ENCODE measurements around the gene FA2H.
"Not testable (repeated sequence)": the region's sequence is repeated elsewhere in the genome, so short reads cannot be mapped to it uniquely, and the experiment has no call there.

Gene FA2H, protein sequence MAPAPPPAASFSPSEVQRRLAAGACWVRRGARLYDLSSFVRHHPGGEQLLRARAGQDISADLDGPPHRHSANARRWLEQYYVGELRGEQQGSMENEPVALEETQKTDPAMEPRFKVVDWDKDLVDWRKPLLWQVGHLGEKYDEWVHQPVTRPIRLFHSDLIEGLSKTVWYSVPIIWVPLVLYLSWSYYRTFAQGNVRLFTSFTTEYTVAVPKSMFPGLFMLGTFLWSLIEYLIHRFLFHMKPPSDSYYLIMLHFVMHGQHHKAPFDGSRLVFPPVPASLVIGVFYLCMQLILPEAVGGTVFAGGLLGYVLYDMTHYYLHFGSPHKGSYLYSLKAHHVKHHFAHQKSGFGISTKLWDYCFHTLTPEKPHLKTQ

DNA sequence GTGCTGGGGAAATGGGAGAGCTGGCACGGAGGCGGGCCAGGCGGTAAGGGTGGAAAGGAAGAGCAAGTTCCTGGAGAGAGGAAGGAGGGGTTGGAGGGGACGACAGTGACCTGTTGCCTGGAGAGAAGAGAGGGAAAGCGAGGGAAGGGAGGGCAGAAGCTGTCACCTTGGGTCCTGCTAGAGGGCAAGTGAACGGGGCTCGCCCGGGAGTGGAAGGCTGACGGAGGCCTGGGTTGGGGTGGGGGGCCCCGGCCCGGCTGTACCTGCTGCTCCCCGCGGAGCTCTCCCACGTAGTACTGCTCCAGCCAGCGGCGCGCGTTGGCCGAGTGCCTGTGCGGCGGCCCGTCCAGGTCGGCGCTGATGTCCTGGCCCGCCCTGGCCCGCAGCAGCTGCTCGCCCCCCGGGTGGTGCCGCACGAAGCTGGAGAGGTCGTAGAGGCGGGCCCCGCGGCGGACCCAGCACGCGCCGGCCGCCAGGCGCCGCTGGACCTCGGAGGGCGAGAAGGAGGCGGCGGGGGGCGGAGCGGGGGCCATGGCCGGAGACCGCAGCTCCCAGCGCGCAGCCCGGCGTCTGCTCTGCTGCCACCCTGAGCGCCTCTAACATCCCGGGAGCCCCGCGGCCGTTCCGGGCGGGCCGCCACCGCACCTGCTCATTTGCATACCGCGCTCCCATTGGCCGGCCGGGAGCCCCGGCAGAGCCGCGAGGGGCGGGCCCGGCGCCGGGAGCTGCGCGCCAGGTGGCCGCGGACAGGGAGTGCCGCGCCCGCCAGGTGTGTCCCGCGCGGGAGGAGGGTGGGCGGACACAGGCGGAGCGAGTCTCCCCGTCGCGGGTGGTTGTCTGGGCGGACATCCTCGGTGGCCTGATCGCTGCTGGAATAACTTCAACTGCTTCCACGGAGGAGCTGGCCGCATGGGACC is at the start of gene FA2H:
FA2H (minus strand) TSS at position 598 of the 917 bp plus-strand sequence; CDS start at position 533, 65 bp downstream.
- no peak for DNase-seq

DNA sequence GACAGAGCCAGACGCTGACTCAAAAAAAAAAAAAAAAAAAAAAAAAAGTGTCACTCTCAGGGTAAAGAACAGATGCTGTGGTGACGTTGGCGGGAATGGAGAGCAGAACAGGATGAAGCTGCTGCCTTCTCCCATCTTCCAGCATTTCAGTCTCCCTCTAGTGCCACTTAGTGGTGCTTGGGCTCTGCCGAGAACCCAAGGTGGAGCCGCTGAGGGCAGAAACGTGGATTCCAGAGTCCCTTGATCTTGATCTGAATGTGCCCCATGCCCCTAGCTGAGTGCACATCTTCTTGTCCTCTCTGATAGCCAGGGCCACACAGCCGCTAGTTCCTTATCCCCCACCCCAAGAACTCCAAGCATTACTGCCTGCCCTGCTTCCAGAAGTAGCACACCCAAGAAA is 43.2 kb upstream of the FA2H start:
- DNase-seq: no peak

DNA sequence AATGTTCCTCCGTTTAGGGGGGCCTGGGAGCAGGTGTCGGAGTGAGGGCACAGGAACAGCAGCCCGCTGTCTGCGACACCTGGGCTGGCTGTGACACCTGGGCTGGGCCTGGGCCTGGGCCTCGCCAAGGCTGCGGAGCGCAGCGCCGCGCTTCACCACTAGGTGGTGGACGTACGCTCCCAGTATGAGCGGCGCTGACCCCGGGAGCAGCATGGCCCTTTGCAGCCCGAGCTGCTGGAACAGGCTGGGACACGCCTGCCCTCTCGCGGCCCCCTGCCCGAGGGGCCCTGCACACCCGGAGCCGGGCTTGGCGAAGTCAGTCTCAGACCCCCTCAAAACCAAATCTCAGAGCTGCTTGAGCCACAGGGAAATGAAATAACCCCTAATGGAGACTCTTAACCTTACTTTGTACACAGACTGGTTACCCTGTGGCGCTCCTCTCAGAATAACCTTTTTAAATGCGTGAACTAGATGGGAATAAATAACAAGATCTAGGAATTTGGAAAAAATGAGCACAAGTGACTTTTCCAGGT is 38.6 kb upstream of the FA2H start:
- DNase-seq: peak; percentile 2

DNA sequence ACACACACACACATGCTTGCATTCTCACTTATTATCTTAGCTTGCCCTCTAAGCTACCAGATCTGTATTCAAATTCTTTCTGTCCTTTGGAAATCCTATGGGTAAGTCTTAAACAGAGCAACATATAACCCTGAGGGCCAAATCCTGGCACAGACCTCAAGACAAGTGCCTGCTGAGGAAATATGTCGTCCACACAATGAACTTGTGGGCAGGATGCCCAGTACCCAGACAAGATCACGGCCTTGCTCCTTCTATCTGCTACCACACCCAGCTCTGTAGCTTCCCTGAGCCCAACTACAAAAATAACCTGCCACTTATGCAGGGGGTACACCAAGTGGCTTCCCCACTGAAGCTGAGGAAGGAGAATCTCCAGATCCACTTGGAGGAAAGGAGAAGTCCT is 37.3 kb upstream of the FA2H start:
- DNase-seq: no peak

DNA sequence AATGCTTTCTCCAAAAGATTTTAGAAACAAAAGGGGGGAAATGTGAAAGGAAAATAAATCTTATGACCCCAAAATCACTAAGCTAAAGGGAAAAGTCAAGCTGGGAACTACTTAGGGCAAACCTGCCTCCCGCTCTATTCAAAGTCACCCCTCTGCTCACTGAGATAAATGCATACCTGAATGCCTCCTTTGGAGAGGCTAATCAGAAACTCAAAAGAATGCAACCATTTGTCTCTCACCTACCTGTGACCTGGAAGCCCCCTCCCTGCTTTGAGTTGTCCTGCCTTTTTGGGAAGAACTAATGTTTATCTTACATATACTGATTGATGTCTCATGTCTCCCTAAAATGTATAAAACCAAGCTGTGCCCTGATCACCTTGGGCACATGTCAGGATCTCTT is 36.6 kb upstream of the FA2H start:
- DNase-seq: not testable (repeated sequence)

DNA sequence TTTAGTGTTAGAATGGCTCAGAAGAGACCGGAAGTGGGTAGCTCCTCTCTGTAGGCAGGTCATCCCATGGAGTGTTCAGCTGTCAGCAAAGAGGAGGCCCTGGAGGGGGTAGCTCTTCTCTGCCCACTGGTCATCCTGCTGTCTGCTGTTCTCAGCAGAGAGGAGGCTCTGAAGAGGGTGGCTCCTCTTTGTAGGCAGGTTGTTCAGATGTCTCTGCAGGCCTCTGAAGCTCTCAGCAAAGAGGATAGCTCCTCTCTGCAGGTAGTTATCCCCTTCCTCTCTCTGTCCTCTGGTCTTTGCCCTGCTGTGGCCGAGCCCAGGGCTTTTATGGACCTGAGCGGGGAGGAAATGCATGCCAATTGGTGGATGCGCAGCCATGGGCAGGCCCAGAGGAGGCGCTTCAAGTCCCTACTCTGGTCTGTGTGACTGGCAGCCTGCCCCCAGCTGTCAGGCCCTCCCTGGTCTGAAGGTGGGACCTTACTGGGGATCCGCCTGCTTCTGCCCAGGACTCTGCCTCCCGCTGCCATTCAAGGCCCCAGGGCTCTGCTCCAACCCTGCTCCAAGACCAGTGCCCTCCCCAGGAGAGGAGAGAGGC is 32.5 kb upstream of the FA2H start:
- DNase-seq: no peak

DNA sequence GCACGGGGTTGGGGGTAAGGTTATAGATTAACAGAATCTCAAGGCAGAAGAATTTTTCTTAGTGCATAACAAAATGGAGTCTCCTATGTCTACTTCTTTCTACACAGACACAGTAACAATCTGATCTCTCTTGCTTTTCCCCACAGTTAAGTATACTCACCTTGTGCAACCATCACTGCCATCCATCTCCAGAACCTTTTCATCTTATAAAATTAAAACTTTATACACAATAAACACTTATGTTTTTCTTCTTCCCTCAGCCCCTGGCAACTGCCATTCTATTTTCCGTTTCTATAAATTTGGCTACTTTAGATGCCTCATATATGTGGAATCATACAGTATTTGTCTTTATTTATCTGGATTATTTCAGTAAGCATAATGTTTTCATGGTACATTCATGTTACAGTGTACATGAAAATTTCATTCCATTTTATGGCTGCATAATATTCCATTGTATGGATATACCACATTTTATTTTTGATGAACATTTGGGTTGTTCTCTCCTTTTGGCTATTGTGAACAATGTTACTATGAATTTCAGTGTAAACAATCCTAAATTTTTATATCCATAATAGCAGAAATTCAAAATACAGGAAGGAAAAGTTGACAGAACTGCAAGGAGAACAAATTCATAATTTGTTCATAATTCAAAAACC is 25.7 kb upstream of the FA2H start:
- no peak for DNase-seq

DNA sequence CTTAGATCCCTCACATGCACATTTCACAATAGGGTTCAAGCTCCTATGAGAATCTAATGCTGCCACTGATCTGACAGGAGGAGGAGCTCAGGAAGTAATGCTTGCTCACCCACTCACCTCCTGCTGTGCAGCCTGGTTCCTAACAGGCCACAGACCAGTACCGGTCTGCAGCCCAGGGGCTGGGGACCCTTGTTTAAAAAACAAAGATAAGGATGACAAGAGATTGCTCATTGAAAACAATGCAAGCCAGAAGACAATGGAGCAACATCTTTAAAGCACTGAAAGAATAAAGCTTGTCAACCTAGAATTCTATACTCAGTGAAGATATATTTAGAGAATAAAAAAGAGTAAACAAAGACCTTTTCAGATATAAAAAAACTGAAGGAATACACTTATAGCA is 22.8 kb upstream of the FA2H start:
- DNase-seq: no peak

DNA sequence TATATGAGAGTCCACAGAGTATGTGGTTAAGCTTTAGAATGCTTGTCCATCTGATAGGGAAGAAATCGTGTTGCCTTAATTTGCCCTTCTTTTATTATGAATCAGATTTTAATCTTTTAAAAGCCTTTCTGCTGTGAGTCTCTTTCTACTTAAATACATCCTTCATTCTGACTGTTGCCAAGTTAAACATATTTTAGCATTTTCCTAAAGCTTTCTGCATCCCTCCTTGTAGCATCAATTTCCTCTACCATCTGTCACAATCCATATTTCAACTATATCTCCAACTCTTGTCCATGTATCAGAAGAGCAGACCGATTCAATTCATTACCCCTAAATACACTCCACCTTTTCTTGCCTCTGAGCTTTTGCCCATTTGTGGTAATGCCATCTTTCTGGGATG is 20.5 kb upstream of the FA2H start:
- DNase-seq: no peak

DNA sequence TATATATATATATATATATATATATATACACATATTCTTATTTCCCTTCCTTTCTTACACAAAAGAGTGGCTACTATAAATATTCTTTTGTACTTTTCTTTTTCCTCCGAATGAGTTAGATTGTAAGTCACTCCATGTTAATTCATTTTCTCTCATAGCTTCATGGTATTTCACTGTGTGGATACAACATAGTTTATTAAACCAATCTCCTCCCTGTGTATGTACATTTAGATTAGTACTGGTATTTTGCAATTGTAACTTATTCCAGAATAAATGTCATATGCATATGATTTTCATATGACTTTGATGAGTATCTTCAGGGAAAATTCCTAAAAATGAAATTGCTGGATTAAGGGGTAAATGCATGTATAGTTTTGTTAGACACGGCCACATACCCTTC is 20.0 kb upstream of the FA2H start:
- DNase-seq: no peak

DNA sequence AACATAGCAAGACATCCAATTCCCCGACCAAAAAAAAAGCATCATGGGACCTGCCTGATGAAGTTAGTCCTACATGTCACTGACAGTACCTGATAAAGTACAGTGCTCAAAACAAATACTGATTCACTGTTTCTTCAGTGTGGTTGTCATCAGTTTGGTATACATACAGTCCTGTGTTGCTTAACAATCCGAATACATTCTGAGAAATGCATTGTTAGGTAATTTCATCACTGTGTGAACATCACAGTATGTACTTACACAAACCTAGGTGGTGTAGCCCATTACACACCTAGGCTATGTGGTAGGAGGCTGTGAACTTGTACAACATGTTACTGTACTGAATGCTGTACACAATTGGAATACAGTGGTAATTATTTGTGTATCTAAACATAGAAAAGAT is 19.0 kb upstream of the FA2H start:
- DNase-seq: no peak

DNA sequence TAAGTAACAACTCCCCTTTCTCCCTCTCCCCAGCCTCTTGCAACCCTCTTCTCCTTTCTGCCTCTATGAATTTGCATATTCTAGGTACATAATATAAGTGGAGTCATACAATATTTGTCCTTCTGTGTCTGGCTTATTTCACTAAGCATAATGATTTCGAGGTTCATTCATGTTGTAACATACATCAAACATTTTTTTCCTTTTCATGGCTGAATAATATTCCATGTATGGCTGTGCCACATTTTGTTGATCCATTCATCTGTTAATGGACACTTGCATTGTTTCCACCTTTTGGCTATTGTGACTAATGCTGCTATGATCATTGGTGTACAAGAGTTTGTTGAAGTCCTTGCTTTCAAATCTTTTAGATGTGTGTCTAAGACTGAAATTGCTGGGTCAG is 17.6 kb upstream of the FA2H start:
- no peak for DNase-seq

DNA sequence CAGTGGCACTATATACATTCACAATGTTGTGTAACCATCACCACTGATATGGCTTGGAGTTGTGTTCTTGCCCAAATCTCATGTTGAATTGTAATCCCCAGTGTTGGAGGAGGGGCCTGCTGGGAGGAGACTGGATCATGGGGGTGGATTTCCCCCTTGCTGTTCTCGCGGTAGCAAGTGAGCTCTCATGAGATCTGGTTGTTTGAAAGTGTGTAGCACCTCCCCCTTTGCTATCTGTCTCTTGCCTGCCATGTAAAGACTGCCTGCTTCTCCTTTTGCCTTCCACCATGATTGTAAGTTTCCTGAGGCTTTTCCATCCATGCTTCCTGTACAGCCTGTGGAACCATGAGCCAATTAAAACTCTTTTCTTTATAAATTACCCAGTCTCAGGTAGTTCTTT is 17.1 kb upstream of the FA2H start:
- not testable (repeated sequence) for DNase-seq

DNA sequence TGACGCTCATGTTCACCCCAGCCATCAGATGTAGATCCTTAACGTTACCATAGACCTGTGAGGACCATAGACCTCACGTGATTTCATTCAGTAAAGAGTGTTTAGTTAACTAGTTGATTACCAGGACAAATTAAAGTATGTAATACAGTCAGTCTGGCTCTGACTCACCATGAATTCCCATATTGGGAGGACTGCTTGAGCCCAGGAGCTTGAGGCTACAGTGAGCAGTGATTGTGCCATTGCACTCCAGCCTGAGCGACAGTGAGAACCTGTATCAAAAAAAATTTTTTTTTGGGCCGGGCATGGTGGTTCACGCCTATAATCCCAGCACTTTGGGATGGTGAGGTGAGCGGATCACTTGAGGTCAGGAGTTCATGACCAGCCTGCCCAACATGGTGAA is 13.5 kb upstream of the FA2H start:
- no peak for DNase-seq

DNA sequence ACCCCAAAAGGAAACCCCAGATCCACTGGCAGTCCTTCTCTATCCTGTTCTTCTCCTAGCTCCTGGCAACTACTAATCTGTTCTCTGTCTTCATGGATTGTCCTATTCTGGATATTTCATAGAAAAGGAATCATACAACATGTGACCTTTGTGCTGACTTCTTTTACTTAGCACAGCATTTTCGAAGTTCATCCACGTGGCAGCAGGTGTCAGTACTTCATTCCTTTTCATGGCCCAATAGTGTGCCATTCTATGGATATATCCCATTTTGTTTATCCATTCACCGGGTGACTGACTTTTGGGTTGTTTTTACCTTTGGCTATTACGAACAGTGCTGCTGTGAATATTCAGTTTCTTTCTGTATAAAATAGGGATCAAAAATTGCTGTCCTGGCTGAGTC is 10.4 kb upstream of the FA2H start:
- DNase-seq: no peak

DNA sequence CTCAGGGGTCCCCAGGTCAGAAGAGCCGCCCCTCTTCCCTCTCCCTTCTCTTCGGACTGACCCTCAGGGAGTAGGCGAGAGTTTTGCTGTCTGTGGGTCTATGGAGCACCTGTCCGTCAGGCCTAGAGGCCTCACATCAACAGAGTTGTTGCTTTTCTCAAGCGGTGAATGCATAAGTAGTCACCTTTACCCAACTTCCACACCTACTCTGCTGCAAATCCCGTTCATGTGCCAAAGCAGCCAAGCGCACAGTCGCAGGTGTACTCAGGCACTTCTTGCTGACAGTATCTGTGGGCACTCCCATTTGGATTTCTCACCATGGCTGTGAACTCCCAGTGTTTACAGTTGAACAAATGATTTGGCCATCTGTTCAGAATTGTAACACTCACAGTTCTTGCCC is 4.0 kb upstream of the FA2H start:
- no peak for DNase-seq

DNA sequence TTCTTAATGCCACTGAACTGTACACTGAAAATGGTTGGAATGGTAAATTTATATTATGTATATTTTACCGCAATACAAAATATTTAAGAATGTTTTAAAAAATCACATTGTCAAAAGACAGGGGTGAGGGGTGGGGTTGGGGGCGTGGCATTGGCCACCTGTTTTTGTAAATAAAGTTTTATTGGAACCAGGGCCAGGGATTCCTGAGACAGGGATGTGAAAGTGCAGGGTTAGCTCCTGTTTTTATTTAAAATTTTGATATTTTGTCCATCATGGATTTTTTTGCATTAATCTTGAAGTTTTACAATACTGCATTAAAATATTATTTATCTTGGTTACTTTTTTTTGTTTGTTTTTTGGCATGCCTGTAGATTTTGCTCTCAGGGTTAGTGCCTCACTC is 2.3 kb upstream of the FA2H start:
- DNase-seq: no peak

DNA sequence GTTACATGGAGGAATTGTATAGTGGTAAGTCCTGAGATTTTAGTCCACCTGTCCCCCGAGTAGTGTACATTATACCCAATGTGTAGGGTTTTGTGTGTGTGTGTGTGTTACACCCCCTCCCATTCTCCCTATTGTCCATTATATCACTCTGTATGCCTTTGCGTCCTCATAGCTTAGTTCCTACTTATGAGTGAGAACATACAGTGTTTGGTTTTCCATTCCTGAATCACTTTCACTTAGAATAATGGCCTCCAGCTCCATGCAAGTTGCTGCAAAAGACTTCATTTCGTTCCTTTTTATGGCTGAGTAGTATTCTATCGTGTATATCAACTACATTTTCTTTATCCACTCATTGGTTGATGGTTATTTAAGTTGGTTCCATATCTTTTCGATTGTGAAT is 635 bp upstream of the FA2H start:
- no peak for DNase-seq

DNA sequence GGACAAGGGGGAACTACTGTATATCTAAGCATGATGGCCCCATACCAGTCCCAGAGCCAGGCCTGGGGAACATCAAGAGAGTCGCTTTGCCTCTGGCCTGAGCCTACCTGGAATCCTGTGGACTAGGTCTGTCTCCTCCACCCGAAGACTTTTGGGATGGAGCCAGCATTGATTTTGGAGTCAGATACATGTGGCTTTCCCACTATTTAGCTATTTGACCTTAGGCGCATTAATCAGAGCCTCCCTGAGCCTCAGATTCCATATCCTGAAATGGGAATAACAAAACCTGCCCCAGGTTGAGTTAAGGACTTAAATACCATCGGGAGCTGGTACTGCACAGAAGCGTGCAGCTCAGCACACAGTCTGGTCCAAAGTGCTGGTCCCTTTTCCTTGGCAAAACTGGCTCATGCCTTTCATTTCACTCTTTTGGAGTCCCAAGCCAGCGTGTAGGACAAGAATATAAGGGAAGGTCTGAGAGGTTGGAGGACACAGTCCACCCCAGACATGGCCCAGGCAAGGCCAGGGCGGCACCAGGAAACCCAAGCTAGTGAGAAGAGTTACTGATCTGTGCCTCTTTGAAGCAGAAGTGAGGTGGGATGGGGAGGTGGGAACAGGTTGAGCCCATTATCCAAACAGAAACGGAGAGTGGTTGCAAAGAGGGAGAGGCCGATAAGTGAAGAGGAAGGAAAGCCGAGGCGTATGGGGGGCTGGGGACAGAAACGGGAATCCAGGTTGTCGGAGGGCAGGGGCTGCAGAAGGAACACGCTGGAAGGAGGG is 986 bp downstream of the FA2H start:
- no peak for DNase-seq

DNA sequence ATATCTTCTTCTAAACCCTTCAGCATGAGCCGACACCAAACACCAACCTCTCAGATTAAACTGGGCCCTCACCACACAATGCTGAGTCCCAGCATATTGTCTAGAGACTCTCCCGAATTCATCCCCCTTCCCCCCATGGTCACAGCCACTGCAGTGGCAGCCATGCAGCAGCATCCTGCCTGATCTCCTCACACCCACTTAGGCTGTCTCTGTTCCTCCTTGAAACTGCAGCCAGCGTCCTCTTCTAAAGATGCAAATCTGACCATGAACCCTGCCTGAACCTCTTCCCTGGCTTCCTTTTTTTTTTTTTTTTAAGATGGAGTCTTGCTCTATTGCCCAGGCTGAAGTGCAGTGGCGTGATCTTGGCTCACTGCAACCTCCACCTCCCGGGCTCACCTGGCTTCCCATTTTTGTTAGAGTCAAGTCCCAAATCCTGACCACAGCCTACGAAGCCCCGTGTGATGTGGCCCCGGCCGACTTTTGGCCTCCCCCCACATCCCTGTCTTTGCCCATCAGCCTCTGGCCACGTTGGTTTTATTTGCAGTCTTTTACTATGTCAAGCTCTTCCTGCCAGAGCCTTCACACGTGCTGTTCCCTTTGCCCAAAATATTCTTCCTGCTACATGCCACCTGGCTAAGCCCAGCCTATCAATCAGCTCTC is 2.8 kb downstream of the FA2H start:
- DNase-seq: no peak

DNA sequence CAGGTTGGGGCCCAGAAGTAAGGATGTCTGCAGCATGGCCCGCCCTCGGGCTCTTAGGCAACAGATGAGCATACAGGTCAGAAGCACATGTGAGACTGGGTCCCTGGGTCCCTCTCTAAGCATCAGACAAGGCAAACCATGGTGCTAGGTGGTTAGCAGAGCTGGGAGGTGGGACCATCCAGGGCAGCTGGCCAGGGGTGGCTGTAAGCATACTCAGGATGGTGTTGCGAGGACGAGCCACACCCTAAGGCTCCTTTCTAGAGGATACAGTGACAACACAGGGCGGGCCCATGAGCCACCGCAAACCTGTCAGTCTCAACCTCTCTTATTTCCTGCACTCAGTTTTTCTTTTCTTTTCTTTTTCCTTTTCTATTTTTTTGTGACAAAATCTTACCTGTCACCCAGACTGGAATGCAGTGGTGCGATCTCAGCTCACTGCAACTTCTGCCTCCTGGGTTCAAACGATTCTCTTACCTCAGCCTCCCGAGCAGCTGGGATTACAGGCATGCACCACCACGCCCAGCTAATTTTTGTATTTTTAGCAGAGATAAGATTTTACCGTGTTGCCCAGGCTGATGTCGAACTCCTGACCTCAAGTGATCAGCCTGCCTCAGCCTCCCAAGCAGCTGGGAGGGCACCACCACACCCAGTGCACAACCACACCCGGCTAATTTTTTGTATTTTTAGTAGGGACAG is 3.6 kb downstream of the FA2H start:
- DNase-seq: no peak
